GM23338 (cell line): ENCODE data around the gene SPP1.
"Not testable (repeated sequence)": the region's sequence is repeated elsewhere in the genome, so short reads cannot be mapped to it uniquely, and the experiment has no call there.

ENCODE experiments used
- EZH2 ChIP-seq: fragments of 200-600 bp; sonication (generic); IDR thresholded peaks from one replicate; pipeline ENCODE4 v1.8.0; 2017; ENCODE audit warnings: antibody characterized with exemption, mild to moderate bottlenecking, low read depth; ENCODE audit not compliant: unreplicated experiment
- POLR2AphosphoS5 ChIP-seq: IDR thresholded peaks from 2 replicates; pipeline ENCODE4 v1.6.1; 2016; ENCODE audit warnings: antibody characterized with exemption, low read depth
- TF ChIP-seq, protein P1 (sequence below), 2 experiments: fragments of 200-600 bp in 1 of 2; sonication (generic) in 1 of 2; conservative IDR thresholded peaks; 2 replicates each; pipeline versions ENCODE4 v1.5.1 to v1.6.1; 2016 to 2017; ENCODE audit warnings: antibody characterized with exemption in 2 of 2, low read depth in 2 of 2, mild to moderate bottlenecking in 2 of 2, moderate library complexity in 1 of 2
- TF ChIP-seq, protein P2 (sequence below): IDR thresholded peaks from 2 replicates; pipeline ENCODE4 v1.6.1; 2016; ENCODE audit warnings: antibody characterized with exemption
- TF ChIP-seq, protein P3 (sequence below): IDR thresholded peaks from one replicate; pipeline ENCODE4 v1.6.1; 2018; ENCODE audit warnings: antibody characterized with exemption; ENCODE audit not compliant: unreplicated experiment

DNA sequence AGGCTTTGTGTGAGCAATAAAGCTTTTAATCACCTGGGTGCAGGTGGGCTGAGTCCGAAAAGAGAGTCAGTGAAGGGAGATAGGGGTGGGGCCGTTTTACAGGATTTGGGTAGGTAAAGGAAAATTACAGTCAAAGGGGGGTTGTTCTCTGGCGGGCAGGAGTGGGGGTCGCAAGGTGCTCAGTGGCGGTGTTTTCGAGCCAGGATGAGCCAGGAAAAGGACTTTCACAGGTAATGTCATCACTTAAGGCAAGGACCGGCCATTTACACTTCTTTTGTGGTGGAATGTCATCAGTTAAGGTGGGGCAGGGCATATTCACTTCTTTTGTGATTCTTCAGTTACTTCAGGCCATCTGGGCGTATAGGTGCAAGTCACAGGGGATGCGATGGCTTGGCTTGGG lies 39.6 kb upstream of the SPP1 start:
- not testable (repeated sequence) for TF ChIP-seq POLR2AphosphoS5, EZH2
- TF ChIP-seq, protein P1, sequence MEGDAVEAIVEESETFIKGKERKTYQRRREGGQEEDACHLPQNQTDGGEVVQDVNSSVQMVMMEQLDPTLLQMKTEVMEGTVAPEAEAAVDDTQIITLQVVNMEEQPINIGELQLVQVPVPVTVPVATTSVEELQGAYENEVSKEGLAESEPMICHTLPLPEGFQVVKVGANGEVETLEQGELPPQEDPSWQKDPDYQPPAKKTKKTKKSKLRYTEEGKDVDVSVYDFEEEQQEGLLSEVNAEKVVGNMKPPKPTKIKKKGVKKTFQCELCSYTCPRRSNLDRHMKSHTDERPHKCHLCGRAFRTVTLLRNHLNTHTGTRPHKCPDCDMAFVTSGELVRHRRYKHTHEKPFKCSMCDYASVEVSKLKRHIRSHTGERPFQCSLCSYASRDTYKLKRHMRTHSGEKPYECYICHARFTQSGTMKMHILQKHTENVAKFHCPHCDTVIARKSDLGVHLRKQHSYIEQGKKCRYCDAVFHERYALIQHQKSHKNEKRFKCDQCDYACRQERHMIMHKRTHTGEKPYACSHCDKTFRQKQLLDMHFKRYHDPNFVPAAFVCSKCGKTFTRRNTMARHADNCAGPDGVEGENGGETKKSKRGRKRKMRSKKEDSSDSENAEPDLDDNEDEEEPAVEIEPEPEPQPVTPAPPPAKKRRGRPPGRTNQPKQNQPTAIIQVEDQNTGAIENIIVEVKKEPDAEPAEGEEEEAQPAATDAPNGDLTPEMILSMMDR (conservative IDR thresholded peaks at IDR 0.05; ENCODE audit: low read depth in 2 of 2) = not testable (repeated sequence)
- TF ChIP-seq, protein P2, sequence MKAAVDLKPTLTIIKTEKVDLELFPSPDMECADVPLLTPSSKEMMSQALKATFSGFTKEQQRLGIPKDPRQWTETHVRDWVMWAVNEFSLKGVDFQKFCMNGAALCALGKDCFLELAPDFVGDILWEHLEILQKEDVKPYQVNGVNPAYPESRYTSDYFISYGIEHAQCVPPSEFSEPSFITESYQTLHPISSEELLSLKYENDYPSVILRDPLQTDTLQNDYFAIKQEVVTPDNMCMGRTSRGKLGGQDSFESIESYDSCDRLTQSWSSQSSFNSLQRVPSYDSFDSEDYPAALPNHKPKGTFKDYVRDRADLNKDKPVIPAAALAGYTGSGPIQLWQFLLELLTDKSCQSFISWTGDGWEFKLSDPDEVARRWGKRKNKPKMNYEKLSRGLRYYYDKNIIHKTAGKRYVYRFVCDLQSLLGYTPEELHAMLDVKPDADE = not testable (repeated sequence)
- TF ChIP-seq, protein P3, sequence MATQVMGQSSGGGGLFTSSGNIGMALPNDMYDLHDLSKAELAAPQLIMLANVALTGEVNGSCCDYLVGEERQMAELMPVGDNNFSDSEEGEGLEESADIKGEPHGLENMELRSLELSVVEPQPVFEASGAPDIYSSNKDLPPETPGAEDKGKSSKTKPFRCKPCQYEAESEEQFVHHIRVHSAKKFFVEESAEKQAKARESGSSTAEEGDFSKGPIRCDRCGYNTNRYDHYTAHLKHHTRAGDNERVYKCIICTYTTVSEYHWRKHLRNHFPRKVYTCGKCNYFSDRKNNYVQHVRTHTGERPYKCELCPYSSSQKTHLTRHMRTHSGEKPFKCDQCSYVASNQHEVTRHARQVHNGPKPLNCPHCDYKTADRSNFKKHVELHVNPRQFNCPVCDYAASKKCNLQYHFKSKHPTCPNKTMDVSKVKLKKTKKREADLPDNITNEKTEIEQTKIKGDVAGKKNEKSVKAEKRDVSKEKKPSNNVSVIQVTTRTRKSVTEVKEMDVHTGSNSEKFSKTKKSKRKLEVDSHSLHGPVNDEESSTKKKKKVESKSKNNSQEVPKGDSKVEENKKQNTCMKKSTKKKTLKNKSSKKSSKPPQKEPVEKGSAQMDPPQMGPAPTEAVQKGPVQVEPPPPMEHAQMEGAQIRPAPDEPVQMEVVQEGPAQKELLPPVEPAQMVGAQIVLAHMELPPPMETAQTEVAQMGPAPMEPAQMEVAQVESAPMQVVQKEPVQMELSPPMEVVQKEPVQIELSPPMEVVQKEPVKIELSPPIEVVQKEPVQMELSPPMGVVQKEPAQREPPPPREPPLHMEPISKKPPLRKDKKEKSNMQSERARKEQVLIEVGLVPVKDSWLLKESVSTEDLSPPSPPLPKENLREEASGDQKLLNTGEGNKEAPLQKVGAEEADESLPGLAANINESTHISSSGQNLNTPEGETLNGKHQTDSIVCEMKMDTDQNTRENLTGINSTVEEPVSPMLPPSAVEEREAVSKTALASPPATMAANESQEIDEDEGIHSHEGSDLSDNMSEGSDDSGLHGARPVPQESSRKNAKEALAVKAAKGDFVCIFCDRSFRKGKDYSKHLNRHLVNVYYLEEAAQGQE = not testable (repeated sequence)
